DMS153 treated with DMSO at 0.1 percent for 48 hours (cell line): Measurements from ENCODE around the gene NEUROD2.
"Not testable (repeated sequence)": the region's sequence is repeated elsewhere in the genome, so short reads cannot be mapped to it uniquely, and the experiment has no call there.

Source experiments
- DNase-seq: peaks from one replicate; lab custom pipeline; 2025; ENCODE audit not compliant: unreplicated experiment; lab: John Stamatoyannopoulos, UW

NEUROD2 gene

DNA sequence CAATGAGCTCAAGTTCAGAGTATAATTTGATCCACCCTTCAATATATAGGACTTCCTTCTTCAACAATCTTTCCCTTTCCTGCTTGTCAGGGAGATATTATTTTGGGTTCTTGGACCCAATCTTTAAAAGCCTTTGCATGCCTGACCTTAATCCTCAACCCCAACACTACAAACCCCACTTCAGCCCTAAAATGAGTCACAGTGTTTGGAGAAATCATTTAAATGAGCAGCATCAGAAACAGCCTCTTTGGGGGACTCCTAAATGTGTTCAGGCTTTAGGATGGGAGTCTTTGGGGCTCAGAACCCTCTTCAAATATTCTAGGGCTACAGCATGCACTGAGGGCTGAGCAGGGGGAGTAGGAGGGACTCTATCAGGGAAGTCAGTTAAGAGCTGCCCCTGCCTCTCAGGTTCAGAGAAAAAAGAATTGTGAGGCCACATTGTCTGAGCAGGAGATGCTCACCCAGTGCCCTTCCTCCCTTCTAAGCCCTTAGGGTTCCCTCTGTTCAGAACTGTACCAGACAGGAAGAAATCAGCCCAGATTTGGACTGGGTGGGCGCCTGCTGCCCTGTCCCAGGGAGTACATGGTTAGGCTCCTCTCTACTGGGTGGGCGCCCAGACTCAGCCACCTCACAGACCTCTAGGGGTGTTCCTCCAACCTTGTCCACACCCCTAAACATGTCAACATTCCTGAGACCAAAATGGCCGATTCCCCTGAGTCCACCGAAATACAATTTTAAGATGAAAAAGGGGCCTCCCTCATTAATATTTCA, 5.0 kb downstream of the NEUROD2 start:
- DNase-seq = no peak

DNA sequence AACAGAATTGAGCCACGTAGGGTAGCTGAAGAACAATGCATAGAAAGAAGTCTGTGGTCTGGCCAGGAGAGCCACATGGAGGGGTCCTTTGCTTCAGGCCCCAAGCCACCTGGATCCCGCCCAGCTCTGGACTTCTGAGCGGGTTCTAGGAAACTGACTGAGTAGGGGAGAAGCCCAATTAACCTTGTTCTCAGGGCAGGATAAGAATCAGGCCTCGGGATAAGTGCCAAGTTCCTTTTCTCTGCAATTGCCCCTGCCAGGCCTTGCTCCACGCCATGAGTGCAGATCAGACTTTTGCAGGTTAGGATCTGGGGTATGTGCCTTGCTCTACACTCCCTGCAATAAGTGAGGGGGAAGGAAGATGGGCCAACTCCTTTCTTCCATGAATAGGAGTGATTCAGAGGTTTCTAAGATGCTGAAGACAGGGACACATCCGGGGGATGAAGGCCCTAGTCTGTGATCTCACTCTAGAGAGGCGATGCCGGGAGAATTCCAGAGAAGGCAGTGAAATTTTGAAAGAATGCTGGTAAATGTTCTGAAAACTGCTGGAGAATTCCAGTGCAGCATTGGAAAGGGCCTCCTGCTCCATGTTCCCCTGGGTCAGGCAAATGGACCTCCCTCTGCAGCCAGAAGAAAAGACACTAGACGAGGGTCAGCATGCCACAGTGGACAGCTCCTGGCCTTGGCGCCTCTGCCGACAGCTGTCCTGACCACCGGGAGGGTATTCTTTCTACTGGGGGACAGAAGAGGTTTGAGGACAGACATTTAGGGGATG, 5.8 kb downstream of the NEUROD2 start:
- DNase-seq = no peak

DNA sequence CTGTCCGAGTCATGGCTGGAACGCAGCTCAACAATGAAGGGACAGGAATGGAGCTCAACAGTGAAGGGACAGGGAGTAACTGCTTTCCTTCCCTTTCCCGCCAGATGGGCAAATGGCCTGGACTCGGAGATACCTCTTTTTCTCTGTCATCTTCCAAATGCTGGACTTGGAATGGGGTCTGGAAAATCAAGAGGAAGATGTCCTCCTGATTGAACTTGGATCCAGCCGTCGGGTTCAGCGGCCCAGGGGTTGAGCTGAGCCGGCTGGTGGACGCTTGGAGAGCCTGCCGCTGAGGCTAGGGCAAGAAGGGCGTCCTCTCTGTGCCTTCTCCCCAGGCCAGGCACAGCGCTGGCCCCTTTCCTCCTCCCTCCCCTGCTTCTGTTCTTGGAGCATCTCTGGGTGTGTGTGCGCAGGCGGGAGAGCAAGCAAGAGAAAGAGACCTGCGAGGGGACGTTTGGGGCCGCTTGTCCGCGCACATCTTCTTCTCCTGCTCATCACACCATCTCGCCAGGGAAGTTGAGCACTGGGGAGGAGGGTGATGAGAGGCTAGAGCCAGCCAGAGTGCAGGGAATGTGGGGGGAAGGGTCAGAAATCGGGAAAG, 6.6 kb downstream of the NEUROD2 start:
- DNase-seq = no peak

DNA sequence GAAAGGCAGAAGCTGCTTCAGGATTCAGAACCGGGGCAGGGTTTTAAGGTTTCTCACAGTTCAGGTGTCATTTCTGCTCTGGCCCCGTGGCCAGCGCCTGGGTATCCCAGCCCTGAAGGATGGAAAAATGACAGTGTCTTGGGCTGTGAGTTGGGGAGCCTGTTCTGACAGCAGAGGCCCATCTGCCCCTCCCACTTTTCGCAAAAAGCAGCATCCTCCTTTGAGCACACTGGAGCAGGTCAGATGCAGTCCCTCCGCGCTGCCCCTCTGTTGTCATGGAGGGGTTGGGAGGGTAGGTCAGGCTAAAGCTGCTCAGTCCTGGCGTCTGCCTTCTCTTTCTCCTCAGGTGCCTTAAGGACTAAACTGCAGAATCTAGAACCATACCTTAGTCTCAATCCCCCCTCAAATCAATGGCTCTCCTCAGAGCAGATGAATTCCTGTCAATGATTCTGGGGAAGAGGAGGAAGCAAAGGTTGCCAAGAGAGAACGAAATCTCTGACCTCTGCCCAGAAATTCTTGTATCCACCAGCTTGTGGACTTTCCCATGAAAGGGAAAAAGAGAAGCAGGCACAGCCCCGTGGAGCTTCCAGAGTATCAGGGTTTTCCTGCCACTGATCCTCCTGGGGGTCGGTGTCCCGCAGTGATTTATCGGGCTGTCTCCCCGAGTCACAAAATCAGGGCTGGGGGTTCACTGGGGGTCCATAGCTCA, 7.3 kb downstream of the NEUROD2 start:
- no peak for DNase-seq

DNA sequence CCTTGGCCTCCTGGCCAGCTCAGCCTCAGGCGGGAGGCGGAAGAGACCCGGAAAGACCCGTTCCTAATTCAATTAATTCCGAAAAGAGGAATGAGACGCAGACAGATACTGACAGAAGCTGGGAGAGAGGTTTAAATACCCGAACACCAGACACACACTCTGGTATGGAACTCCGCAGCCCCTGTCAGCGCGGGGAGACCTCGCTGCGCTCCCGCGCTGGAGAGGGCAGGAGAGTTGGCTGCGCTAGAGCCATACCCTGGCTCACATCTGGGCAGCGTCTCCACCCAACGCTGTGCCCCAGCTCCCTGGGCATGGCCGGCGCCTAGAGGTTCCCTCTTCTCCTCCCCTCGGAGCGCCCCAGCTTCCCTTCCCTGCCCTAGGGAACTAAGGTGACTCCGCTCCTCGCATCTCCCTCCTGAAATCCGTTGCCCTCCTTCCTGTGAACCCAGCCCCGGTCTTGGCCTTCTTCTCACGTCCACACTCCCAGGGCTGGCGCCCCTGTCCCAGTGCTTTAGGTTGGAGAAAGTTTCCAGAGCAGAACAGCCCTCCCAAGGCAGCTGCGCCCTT, 8.0 kb downstream of the NEUROD2 start:
- no peak for DNase-seq

DNA sequence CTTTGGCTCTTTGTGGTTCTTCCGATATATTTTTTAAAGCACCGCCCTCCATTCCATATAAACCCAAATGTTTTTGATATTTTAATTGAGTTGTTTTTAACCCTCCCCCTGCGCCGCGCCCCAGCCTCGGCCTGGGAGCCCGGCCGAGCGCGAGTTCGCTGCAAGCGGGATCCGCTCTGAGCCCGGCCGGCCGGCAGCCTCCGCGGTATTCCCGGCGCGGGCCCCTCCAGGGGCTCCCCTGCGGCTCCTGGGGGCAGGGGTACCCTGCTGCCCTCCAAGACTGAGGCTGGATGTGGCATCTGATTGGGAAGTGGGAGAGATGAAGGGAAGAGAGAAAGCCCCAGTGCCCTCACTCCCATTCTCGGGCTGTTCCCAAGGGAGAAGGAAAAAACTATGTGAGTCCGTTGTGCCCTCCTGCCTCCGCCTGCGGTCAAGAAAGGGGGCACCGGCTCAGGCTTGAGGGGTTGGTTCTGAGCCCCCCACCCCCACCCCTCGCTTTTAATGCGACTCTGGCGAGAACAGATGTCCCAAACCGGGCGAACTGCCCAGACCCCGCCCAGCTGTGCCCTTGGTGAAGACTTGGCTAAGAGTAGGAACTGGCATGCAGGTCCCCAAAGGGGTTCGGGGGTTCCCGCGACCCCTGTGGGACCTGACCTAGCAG, 8.6 kb downstream of the NEUROD2 start:
- DNase-seq = no peak

DNA sequence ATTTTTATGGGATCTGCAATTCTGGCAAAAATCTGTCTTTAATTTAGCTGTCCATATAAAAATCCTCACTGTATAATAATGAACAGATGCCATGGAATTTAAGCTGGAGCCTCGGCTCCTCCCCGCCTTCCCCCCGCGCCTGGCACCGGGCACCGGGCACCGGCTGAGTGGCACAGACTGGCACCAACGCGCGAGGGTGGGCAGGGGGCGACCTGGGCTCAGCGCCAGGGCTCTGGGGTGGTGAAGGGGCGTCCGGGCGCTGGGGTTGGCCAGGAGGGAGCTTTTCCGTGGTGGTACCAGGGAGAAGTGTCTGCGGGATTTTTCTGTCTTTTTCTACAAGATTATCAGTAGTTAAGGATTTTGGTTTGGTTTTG, 9.1 kb downstream of the NEUROD2 start:
- no peak for DNase-seq

DNA sequence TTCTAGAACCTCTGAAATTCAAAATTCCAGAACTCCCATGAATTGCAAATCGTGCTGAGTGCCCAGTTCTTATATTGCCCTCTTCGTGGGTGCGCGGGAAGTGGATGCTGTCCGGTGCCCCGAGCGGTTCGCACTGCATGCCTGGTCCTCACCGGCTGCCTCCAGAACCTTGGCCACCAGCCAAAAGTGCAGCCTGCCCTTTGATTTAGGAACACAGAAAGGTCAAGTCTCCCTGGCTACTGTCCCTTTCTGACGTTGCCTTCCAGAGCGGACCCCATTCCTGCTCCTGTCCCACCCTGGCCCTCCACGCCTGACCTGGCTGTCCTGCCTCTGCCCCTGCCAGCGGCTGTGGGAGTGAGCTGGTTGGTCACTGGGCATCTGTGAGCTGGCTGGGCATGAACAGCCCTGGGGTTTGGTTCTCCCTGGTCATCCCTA, 9.7 kb downstream of the NEUROD2 start:
- no peak for DNase-seq

DNA sequence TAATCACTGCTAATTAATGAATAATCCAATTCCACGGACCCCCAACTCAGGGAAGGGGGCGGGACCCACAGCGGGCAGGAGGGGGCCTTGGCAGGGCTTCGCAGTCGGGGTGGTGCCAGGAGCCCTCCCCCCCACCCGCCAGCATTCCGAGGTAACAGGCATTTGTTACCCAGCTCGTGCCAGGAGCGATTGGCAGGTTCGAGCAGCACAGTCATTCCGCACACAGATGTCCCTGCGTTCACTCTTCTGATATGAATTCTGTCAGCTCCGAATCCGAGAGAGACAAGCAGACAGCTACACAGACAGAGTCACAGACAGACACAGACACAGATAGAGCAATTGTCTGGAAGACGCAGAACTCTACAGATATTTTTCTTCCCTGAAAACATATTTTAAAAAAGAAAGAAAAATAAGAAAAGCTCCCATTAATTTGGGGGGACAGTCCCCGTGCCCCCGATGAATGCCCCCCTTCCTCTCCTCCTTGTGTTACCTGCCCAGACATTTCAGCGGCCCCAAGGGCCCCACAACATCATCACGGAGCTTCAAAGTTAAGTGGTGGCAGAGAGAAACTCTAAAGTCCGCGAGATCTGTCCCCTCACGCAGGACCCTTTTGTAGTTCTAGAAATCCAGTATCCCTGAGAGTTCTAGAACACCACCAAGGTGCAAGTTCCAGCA, 10.2 kb downstream of the NEUROD2 start:
- no peak for DNase-seq

DNA sequence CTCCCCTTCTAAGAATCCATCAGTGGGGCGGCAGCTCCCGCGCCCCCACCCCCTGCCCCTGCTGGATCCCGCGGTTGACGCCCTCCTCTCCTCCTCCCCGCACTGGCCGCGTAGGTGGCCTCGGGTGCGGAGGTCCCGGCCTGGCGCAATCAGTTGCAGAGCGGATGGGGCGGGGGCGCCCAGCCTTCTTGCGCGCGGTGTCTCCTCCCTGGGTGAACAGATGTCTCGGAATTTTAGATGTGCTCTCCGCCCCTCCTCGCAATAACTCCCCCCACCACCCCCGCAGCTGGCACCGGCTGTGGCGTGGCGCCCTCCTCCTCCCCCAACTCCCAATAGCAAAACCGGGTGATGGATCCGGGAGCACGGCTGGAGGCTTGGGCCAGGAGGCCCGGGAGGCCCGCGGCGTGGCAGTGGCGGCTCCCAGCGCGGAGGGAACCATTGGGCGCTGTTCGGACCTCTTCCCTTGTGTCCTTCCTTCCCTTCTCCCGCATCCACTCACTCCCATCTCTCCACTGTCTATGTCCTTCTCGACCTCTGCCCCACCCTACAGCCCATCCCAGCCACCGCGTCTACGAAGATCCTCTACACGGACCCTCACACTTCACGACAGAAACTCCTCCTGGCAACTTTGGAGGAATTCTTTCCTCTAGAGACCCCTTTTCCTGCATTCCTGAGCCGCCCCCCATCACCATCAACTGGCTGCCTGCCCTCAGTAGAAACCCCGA, 11.0 kb downstream of the NEUROD2 start:
- no peak for DNase-seq

DNA sequence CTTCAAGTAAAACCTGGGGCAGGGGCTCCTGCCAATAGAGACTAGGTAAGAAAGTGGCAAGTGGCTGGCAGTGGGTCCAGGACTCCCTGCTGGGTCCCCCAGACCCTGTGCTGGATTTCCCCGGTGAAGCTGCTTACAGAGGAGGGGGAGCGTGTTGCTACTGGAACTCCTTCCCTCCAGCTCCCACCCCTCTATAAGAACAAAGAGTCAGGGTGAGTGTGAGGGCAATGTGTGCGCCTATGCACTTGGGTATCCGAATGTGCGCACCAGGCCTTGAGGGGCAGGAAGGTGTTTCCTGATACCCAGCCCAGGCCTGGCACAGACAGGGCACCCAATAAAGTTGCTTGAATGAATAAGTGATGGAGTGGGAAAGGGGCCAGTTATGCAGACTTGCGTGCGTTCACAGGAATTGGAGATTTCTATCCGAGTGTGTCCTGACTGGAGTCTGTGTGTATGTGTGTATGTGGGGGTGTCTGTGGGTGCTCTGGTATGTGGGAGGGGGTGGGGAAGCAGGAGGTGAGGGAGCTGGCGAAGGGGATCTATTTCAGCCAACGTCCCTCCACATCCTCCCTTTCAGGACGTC, 11.7 kb downstream of the NEUROD2 start:
- DNase-seq = no peak

DNA sequence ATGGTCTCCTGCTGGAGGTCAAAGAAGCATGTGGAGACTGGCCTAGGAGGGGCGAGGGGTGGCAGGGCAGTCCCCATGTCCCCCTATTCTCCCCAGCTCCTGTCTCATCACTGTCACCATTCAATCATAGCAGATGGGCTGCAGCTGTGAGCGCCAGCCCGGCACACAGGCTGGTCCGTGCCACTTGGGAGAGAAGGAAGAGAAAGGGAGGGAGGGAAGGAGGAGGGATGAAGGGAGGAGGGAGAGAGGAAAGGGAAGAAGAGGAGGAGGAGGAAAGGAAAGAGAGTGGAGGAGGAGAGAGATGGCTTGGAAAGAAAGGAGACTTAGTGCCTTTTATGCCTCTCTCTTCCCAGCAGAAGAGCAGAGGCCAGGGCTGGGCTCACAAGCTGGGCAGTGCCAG, 12.4 kb downstream of the NEUROD2 start:
- no peak for DNase-seq

DNA sequence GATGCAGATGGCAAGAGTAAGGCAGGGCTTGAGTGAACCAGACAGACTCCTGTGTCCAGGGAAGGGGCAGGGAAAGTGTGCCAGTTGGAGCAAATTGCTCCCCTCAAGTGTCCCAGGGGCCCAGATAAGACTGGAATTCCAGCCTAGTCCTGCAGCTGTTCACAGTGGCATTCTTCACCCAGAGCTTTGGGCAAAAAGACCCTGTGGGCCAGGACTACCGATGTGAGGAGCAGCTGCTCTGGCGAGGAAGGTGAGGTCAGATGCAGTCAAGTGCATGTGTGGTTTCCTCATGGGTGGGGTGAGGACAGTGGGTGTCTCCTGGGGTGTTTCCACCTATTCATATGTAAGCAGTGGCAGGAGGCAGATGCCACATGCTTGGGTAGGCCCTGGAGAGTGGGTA, 14.3 kb downstream of the NEUROD2 start:
- no peak for DNase-seq

DNA sequence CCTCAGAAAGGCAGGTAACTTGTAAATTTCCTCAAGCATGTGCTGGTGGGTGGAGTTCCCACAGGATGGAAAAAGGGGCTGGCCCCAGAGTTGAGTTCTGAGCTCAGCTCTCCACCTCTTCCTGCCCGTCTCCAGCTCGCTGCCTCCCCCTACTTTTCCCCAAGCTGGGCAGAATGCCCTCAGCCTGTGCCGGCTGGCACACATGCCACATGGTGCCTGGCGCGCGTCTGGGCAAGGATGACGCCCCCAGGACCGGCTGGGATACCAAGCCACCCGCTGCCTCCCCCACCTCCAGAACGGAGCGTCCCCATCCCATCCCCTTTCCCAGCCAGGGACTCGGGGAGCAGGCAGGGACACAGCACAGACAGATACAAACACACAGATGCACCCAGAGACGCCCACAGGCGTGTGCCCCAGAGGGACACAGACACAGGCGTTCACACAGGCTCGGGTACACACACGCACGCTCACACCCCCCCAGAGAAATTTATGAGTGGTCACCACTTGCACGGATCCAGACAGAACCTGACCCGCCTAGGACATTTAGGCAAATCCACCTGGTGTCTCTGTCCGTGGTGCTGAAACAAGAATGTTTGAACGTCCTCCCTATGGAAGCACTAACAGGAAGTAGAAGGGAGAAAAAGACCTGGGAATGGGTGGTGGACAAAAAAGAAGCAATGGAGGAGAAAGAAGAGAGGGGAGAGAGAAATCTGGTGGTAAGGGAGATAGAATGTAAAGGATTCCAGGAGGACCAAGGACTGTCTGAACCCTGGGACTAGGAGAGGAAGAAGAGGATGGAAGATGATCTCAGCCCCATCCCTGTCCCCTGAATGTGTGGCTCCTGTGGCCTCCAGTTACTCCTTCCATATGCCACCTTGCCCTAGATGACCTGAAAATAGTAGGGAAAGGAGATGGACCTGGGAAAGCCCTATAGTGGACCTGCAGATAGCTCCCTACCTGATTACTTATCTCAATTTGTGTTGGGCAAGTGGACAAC, 15.5 kb downstream of the NEUROD2 start:
- DNase-seq = peak; percentile 61

DNA sequence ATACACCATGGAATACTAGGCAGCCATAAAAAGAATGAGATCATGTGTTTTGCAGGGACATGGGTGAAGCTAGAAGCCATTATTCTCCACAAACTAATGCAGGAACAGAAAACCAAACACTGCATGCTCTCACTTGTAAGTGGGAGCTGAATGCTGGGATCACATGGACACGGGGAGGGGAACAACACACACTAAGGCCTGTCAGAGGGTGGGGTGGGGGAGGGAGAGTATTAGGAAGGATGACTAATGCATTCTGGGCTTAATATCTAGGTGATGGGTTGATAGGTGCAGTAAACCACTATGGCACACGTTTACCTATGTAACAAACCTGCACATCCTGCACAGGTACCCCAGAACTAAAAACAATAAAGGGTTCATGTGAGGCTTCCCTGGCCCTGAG, 17.5 kb downstream of the NEUROD2 start:
- DNase-seq = not testable (repeated sequence)

DNA sequence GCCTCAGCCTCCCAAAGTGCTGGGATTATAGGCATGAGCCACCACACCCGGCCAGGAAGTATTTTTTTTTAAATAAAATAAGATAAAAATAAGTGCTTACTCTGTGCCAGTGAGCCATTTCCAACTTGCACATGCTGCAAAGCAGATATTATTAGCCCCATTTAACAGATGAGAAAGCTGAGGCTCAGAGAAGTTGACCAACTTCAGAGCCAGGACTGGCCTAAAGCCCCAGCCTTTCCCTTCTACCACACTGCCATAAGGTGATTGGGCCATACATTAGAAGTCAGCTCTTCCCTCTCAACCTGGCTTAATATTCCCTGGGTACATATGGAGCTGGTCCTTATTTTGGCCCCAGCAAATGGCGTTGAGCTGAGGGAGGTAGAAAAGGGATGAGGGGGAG, 25.1 kb downstream of the NEUROD2 start:
- DNase-seq = no peak

DNA sequence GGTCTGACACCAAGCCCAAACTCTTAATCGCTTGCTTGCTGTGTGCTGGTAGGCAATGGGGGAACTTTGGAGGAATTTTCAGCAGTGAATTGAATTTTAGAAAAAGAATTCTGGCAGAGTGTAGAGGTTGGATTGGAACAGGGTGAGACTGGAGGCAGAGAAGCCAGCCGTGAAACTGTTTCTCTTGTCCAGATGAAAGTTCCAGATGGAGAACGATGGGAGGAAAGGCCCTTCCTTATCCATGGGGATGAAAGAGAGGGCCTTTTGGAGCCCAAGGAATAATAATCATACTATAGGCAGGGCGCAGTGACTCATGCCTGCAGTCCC, 26.0 kb downstream of the NEUROD2 start:
- DNase-seq = no peak
